MM.1S (cell line): ENCODE data around the gene MAD1L1.

Experiments used
- DNase-seq: peaks from one replicate; pipeline ENCODE4 v3.0.0-alpha.2; 2015
- H2AFZ ChIP-seq: fragments of 300-600 bp; sonication (generic); 2 replicates; pipeline ENCODE4 v1.6.0; 2016; ENCODE audit warnings: antibody characterized with exemption, low read length
- H3F3A ChIP-seq: fragments of 300-600 bp; sonication (generic); 2 replicates; pipeline ENCODE4 v1.6.1; 2016; ENCODE audit warnings: mild to moderate bottlenecking, antibody characterized with exemption, low read length, moderate library complexity, mixed read lengths; ENCODE audit not compliant: insufficient read depth
- H3K27ac ChIP-seq: fragments of 300-600 bp; sonication (generic); 2 replicates; pipeline ENCODE4 v1.5.1; 2016; ENCODE audit warnings: mild to moderate bottlenecking, low read length
- H3K27me3 ChIP-seq: fragments of 300-600 bp; sonication (generic); replicated peaks from 2 replicates; pipeline ENCODE4 v1.6.0; 2016; ENCODE audit warnings: low read length; ENCODE audit not compliant: insufficient read depth
- H3K36me3 ChIP-seq: fragments of 300-600 bp; sonication (generic); replicated peaks from 2 replicates; pipeline ENCODE4 v1.6.1; 2016; ENCODE audit warnings: mild to moderate bottlenecking, low read length, mixed read lengths; ENCODE audit not compliant: insufficient read depth
- H3K4me1 ChIP-seq: fragments of 300-600 bp; sonication (generic); 2 replicates; pipeline ENCODE4 v1.6.1; 2016; ENCODE audit warnings: low read length, mixed read lengths
- H3K4me2 ChIP-seq: fragments of 300-600 bp; sonication (generic); 2 replicates; pipeline ENCODE4 v1.6.0; 2016; ENCODE audit warnings: low read depth, low read length
- H3K4me3 ChIP-seq: fragments of 300-600 bp; sonication (generic); 2 replicates; pipeline ENCODE4 v1.5.1; 2016; ENCODE audit warnings: low read length, mixed read lengths
- H3K79me2 ChIP-seq: fragments of 300-600 bp; sonication (generic); 2 replicates; pipeline ENCODE4 v1.6.1; 2016; ENCODE audit warnings: mixed run types, low read length, mixed read lengths
- H3K9ac ChIP-seq: fragments of 300-600 bp; sonication (generic); 2 replicates; pipeline ENCODE4 v1.6.1; 2016; ENCODE audit warnings: low read length, mixed read lengths
- H3K9me2 ChIP-seq: fragments of 300-600 bp; sonication (generic); replicated peaks from 2 replicates; pipeline ENCODE4 v1.6.1; 2016; ENCODE audit warnings: mild to moderate bottlenecking, low read length, mixed read lengths; ENCODE audit not compliant: insufficient read depth
- H3K9me3 ChIP-seq: fragments of 300-600 bp; sonication (generic); replicated peaks from 2 replicates; pipeline ENCODE4 v1.6.1; 2016; ENCODE audit warnings: mild to moderate bottlenecking, low read length, mixed read lengths; ENCODE audit not compliant: insufficient read depth
- H4K20me1 ChIP-seq: fragments of 300-600 bp; sonication (generic); 2 replicates; pipeline ENCODE4 v1.6.1; 2016; ENCODE audit warnings: mild to moderate bottlenecking, low read length, moderate library complexity, mixed read lengths; ENCODE audit not compliant: insufficient read depth
- CTCF ChIP-seq: fragments of 300-600 bp; sonication (generic); IDR thresholded peaks from 2 replicates; pipeline ENCODE4 v1.5.1; 2016; ENCODE audit warnings: antibody characterized with exemption, low read length, mixed read lengths
- EZH2 ChIP-seq: fragments of 300-600 bp; sonication (generic); optimal IDR thresholded peaks from 2 replicates; pipeline ENCODE3; 2017; ENCODE audit warnings: low read depth, mild to moderate bottlenecking, antibody characterized with exemption, low read length, mixed read lengths
- EZH2phosphoT487 ChIP-seq: fragments of 300-600 bp; sonication (generic); IDR thresholded peaks from 2 replicates; pipeline ENCODE4 v1.6.1; 2018; ENCODE audit warnings: antibody characterized with exemption, low read length

The MAD1L1 gene

DNA sequence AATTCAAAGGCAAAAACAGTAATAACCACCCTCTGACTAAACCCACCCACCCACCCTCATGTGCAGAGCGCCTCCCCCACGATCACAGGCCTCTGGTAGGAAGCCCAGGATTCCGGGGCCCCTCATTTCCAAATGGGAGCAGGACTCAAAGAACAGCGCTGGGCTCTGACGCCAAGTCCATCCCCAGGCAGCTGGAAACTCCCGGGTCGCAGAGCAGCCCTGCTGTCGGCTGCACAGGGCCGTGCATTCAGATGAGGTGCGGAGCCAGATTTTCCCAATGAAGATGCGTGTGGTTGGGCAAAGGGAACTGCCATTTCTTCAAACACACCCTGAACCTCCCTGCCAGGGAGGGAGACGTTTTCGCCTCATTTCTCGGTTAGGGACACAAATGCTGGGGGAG is 152.3 kb downstream of the MAD1L1 start:
- H3K4me2 ChIP-seq = no peak overlapping the region
- no peaks in the 10 kb centered on the region for H3F3A ChIP-seq
- H3K79me2 ChIP-seq = no peaks in the 10 kb centered on the region
- no peak overlapping the region for H2AFZ ChIP-seq
- H3K4me3 ChIP-seq = no peak overlapping the region
- H3K27me3 ChIP-seq = no peaks in the 10 kb centered on the region
- no peak overlapping the region for H3K9ac ChIP-seq
- no peak overlapping the region for H3K27ac ChIP-seq
- no peaks in the 10 kb centered on the region for H3K9me3 ChIP-seq
- H3K9me2 ChIP-seq = no peaks in the 10 kb centered on the region
- H3K36me3 ChIP-seq = no peaks in the 10 kb centered on the region
- H3K4me1 ChIP-seq = no peaks in the 10 kb centered on the region
- no peaks in the 10 kb centered on the region for H4K20me1 ChIP-seq
- DNase-seq = no peak
- TF ChIP-seq EZH2phosphoT487 (no peak), CTCF (no peak), EZH2 (no peak)

DNA sequence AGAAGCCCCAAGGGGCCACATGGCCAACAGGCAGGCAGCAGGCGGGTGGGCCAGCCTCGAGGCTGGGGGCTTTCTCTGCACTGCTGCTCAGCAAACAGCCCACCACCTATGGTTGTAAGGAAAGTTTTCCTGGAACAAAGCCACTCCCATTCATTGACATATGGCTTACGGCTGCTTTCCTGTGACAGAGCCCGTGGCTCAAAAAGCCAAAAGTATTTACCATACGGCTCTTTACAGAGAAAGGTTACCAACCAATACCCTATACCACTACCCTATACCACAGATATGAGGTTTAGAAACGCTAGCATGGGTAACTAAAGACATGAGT is 152.7 kb downstream of the MAD1L1 start:
- no peaks in the 10 kb centered on the region for H3K9me3 ChIP-seq
- no peaks in the 10 kb centered on the region for H3K9me2 ChIP-seq
- H3K79me2 ChIP-seq = no peaks in the 10 kb centered on the region
- no peak overlapping the region for H3K9ac ChIP-seq
- H3K27me3 ChIP-seq = no peaks in the 10 kb centered on the region
- H3K4me3 ChIP-seq = no peak overlapping the region
- no peaks in the 10 kb centered on the region for H3K4me1 ChIP-seq
- H3F3A ChIP-seq = no peaks in the 10 kb centered on the region
- no peak for DNase-seq
- no peak overlapping the region for H3K4me2 ChIP-seq
- H2AFZ ChIP-seq = no peak overlapping the region
- no peaks in the 10 kb centered on the region for H4K20me1 ChIP-seq
- no peak for TF ChIP-seq CTCF
- no peak for TF ChIP-seq EZH2
- TF ChIP-seq EZH2phosphoT487 = no peak
- H3K36me3 ChIP-seq = no peaks in the 10 kb centered on the region
- H3K27ac ChIP-seq = no peak overlapping the region

DNA sequence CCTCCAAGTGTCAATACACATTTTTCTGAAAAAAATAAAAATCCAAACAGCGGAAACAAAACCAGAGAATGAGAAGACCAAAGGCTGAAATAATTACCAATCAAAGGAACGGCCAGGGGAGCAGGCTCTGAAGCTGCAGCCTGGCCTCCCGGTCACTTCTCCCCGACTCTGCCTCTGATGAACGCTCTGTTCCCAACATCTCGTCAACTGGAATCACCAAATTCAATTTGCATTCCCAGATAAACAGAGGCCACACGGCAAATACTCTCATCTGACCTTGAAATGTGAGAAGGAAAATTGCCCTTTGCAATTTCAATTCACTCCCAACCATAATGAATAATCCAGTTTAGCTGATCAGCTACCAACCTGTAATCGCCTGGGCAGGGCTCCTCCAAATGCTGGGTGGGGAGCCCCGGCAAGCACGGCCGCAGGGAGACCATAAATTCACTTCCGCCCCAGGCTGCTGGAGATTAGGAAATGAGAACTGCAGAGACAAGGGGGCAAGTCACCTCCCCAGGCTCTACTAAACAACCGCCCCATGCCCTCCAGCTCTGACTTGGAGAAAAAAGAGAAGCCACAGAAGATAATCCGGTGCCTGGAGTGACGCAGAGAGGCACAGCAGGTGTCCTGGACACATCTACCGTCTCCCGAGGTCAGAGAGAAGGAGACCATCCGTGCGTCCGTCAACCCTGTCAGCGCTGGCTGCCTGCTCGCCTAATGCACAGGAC is 153.2 kb downstream of the MAD1L1 start:
- DNase-seq = no peak
- Histone ChIP-seq H3F3A (no peaks in the 10 kb centered on the region), H3K4me2 (no peak overlapping the region), H2AFZ (no peak overlapping the region), H3K4me1 (no peaks in the 10 kb centered on the region), H3K9me3 (no peaks in the 10 kb centered on the region), H3K27me3 (no peaks in the 10 kb centered on the region), H3K4me3 (no peak overlapping the region), H3K36me3 (no peaks in the 10 kb centered on the region), H3K79me2 (no peaks in the 10 kb centered on the region), H3K9ac (no peak overlapping the region), H3K27ac (no peak overlapping the region), H4K20me1 (no peaks in the 10 kb centered on the region), H3K9me2 (no peaks in the 10 kb centered on the region)
- TF ChIP-seq CTCF (no peak), EZH2phosphoT487 (no peak), EZH2 (no peak)
